HCT116 (cell line): ENCODE results near the gene SUDS3. TPM values are rescaled to one million over a fixed set of nuclear protein-coding genes. Genes with fewer than 3 reads are reported as not detected.

Experiments used
- ATAC-seq: fragments of 200-7000 bp; cut with Tn5 transposase; 2 replicates; pipeline ENCODE4 v1.9.1; 2020; ENCODE audit warnings: mild to moderate bottlenecking, moderate library complexity
- BruUV-seq: library from RNA; stranded (reverse); fragments of 400-500 nt; replicated peaks from 2 replicates; lab custom pipeline; 2021; lab: Mats Ljungman, UMichigan
- CTCF ChIA-PET: fragments of 300-600 bp; sonication (Branson Sonifier 250); formaldehyde crosslinking; loops from one replicate; lab custom pipeline; 2021; ENCODE audit warnings: antibody characterized with exemption; lab: Charles Lee
- POLR2A ChIA-PET: fragments of 300-600, 350-600 bp; sonication (Branson Sonifier 250); formaldehyde crosslinking; loops from one replicate; lab custom pipeline; 2021; ENCODE audit warnings: antibody characterized with exemption; lab: Charles Lee
- RAD21 ChIA-PET, 2 experiments: fragments of 300-600 bp; sonication (Branson Sonifier 250); formaldehyde crosslinking; loops; one replicate each; lab custom pipeline; 2023; ENCODE audit warnings: low total read pairs in 2 of 2; ENCODE audit not compliant: uncharacterized antibody in 2 of 2, unreplicated experiment in 2 of 2, low non-redundant PET in 1 of 2; lab: Charles Lee
- DNase-seq: peaks from one replicate; pipeline ENCODE4 v3.0.0-alpha.2; 2010; ENCODE audit warnings: low read depth, low spot score
- H2AFZ ChIP-seq: fragments of 200-600 bp; shearing (Covaris generic), sonication (generic); 2 replicates; pipeline ENCODE4 v1.6.1; 2017; ENCODE audit warnings: low read depth, mixed run types, mixed read lengths, antibody characterized with exemption, low read length; ENCODE audit not compliant: poor library complexity, severe bottlenecking
- H3K27ac ChIP-seq: 2 replicates; pipeline ENCODE4 v1.5.1; 2012; ENCODE audit warnings: low read depth, low read length
- H3K27me3 ChIP-seq: fragments of 200-600 bp; sonication (generic); 2 replicates; pipeline ENCODE4 v1.6.1; 2016; ENCODE audit warnings: mixed run types, low read length, mixed read lengths; ENCODE audit not compliant: insufficient read depth
- H3K36me3 ChIP-seq, 2 experiments: fragments of 200-500 bp in 1 of 2; fragments of 200-600 bp in 1 of 2; sonication (Bioruptor generic) in 1 of 2; sonication (generic) in 1 of 2; 2 replicates each; pipeline versions ENCODE4 v1.5.1 to v1.6.1; 2014 to 2016; ENCODE audit warnings: low read length in 2 of 2, inconsistent platforms in 1 of 2, mixed read lengths in 1 of 2, mixed run types in 1 of 2; ENCODE audit not compliant: insufficient read depth in 2 of 2, control insufficient read depth in 1 of 2
- H3K4me1 ChIP-seq, 2 experiments: fragments of 200-600 bp in 1 of 2; sonication (generic) in 1 of 2; 2 replicates each; pipeline versions ENCODE4 v1.5.1 to v1.6.1; 2012 to 2017; ENCODE audit warnings: low read length in 2 of 2, inconsistent platforms in 1 of 2, mild to moderate bottlenecking in 1 of 2, mixed read lengths in 1 of 2, mixed run types in 1 of 2, moderate library complexity in 1 of 2; ENCODE audit not compliant: insufficient read depth in 2 of 2, control insufficient read depth in 1 of 2
- H3K4me2 ChIP-seq: fragments of 200-600 bp; sonication (generic); 2 replicates; pipeline ENCODE4 v1.6.1; 2017; ENCODE audit warnings: mixed run types, low read length, mixed read lengths
- H3K4me3 ChIP-seq, 2 experiments: fragments of 200-600 bp in 1 of 2; sonication (generic) in 1 of 2; replicated peaks in 1 of 2; 2 replicates each; pipeline ENCODE4 v1.5.1; 2011 to 2016; ENCODE audit warnings: low read length in 2 of 2, control low read depth in 1 of 2, low read depth in 1 of 2, mild to moderate bottlenecking in 1 of 2, mixed read lengths in 1 of 2, mixed run types in 1 of 2
- H3K79me2 ChIP-seq: fragments of 200-600 bp; sonication (generic); 2 replicates; pipeline ENCODE4 v1.6.1; 2017; ENCODE audit warnings: mild to moderate bottlenecking, mixed run types, low read length, moderate library complexity, mixed read lengths; ENCODE audit not compliant: insufficient read depth
- H3K9ac ChIP-seq: fragments of 200-600 bp; sonication (generic); 2 replicates; pipeline ENCODE4 v1.6.1; 2016; ENCODE audit warnings: low read length, mixed read lengths
- H3K9me2 ChIP-seq: fragments of 200-600 bp; sonication (generic), shearing (Covaris generic); 2 replicates; pipeline ENCODE4 v1.6.1; 2017; ENCODE audit warnings: mixed run types, mild to moderate bottlenecking, moderate library complexity; ENCODE audit not compliant: insufficient read depth
- H3K9me3 ChIP-seq, 2 experiments: fragments of 200-500 bp in 1 of 2; fragments of 200-600 bp in 1 of 2; sonication (Bioruptor generic) in 1 of 2; sonication (generic) in 1 of 2; 2 replicates each; pipeline ENCODE4 v1.6.1; 2014 to 2017; ENCODE audit warnings: low read length in 2 of 2, mixed read lengths in 2 of 2, inconsistent platforms in 1 of 2, low read depth in 1 of 2, mild to moderate bottlenecking in 1 of 2, mixed run types in 1 of 2, moderate library complexity in 1 of 2; ENCODE audit not compliant: control insufficient read depth in 1 of 2, insufficient read depth in 1 of 2
- H4K20me1 ChIP-seq: fragments of 200-600 bp; sonication (generic), shearing (Covaris generic); 2 replicates; pipeline ENCODE4 v1.6.1; 2017; ENCODE audit warnings: mixed run types, mild to moderate bottlenecking, moderate library complexity; ENCODE audit not compliant: insufficient read depth
- EZH2 ChIP-seq: fragments of 200-600 bp; sonication (generic); IDR thresholded peaks from 2 replicates; pipeline ENCODE4 v1.6.1; 2017; ENCODE audit warnings: antibody characterized with exemption, mixed run types
- EZH2phosphoT487 ChIP-seq: fragments of 200-600 bp; IDR thresholded peaks from 2 replicates; pipeline ENCODE4 v1.6.1; 2018; ENCODE audit warnings: antibody characterized with exemption, borderline replicate concordance
- FOSL1 ChIP-seq: IDR thresholded peaks from 2 replicates; pipeline ENCODE4 v1.6.1; 2012; ENCODE audit warnings: low read depth
- SIN3A ChIP-seq: IDR thresholded peaks from 2 replicates; pipeline ENCODE4 v1.6.1; 2012; ENCODE audit warnings: low read depth
- ZFX ChIP-seq: fragments of 450-650 bp; IDR thresholded peaks from 2 replicates; pipeline ENCODE4 v1.6.1; 2017
- ZNF274 ChIP-seq: fragments of 200-500 bp; sonication (Bioruptor generic); IDR thresholded peaks from 2 replicates; pipeline ENCODE4 v1.6.1; 2014; ENCODE audit warnings: mild to moderate bottlenecking, low read depth, low read length, inconsistent platforms
- intact Hi-C: fragments of 100-400 bp; cut with micrococcal nuclease; formaldehyde crosslinking; loops from 2 replicates; pipeline ENCODE4 v1.10.0; 2022
- total RNA-seq: library from RNA; stranded (reverse); gene quantifications from one replicate; pipeline ENCODE4 v1.2.1, GENCODE V29; 2021; ENCODE audit not compliant: unreplicated experiment
- TF ChIP-seq, protein P1 (sequence below), 3 experiments: fragments of 200-600 bp in 1 of 3; sonication (generic) in 1 of 3; IDR thresholded peaks in 2 of 3; conservative IDR thresholded peaks in 1 of 3; 2 replicates each; pipeline ENCODE4 v1.5.1; 2012 to 2017; ENCODE audit warnings: low read depth in 2 of 3, low read length in 2 of 3, antibody characterized with exemption in 1 of 3, borderline replicate concordance in 1 of 3, control low read depth in 1 of 3, mild to moderate bottlenecking in 1 of 3, mixed read lengths in 1 of 3, mixed run types in 1 of 3, moderate library complexity in 1 of 3; ENCODE audit not compliant: insufficient read depth in 1 of 3
- TF ChIP-seq, protein P2 (sequence below): IDR thresholded peaks from 2 replicates; pipeline ENCODE4 v1.6.1; 2012; ENCODE audit warnings: low read depth

Gene SUDS3
- total RNA-seq, 1 experiment from 2014 or later = 32.3 TPM

DNA sequence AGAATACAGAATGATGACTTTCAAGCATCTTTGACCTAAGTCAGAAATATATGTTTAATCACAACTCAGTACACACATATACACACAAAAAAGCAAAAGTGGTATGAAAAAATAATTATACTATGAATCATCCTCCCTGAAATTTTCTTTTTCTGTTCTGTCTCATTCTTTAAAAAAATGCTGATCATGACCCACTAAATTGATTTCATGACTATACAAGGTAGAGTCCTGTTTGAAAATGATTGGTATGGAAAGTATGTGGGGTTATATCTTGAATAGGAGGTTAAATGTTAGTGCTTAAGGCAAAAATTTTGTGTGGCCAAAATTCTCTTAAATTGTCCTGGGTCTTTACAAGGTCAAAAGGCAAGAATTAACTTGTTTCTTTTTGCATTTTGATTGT, 80.4 kb downstream of the SUDS3 start:
- Histone ChIP-seq H3K9ac (no peak overlapping the region), H3K79me2 (no peaks in the 10 kb centered on the region), H3K36me3 (no peaks in the 10 kb centered on the region), H3K9me3 (no peaks in the 10 kb centered on the region), H4K20me1 (no peaks in the 10 kb centered on the region), H3K27ac (no peak overlapping the region), H2AFZ (no peak overlapping the region), H3K27me3 (peaks cover 5% of the 10 kb centered on the region; the same call in 1 of the 2 replicates), H3K4me2 (no peak overlapping the region), H3K9me2 (no peaks in the 10 kb centered on the region), H3K4me1 (no peaks in the 10 kb centered on the region), H3K4me3 (no peak overlapping the region)
- POLR2A ChIA-PET = no interaction called here
- no TSS peak for BruUV-seq
- RAD21 ChIA-PET = no interaction called here
- DNase-seq = no peak
- intact Hi-C loops = no loop called here
- no peak for ATAC-seq
- TF ChIP-seq EZH2phosphoT487 (no peak), SIN3A (no peak), ZNF274 (no peak), EZH2 (no peak), FOSL1 (no peak), ZFX (no peak)
- TF ChIP-seq, protein P1, sequence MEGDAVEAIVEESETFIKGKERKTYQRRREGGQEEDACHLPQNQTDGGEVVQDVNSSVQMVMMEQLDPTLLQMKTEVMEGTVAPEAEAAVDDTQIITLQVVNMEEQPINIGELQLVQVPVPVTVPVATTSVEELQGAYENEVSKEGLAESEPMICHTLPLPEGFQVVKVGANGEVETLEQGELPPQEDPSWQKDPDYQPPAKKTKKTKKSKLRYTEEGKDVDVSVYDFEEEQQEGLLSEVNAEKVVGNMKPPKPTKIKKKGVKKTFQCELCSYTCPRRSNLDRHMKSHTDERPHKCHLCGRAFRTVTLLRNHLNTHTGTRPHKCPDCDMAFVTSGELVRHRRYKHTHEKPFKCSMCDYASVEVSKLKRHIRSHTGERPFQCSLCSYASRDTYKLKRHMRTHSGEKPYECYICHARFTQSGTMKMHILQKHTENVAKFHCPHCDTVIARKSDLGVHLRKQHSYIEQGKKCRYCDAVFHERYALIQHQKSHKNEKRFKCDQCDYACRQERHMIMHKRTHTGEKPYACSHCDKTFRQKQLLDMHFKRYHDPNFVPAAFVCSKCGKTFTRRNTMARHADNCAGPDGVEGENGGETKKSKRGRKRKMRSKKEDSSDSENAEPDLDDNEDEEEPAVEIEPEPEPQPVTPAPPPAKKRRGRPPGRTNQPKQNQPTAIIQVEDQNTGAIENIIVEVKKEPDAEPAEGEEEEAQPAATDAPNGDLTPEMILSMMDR (IDR thresholded peaks at IDR 0.05 in 2 of 3, conservative IDR thresholded peaks at IDR 0.05 in 1 of 3; ENCODE audit: borderline replicate concordance in 1 of 3, insufficient read depth in 1 of 3, low read depth in 2 of 3, low read length in 2 of 3) = no peak
- TF ChIP-seq, protein P2, sequence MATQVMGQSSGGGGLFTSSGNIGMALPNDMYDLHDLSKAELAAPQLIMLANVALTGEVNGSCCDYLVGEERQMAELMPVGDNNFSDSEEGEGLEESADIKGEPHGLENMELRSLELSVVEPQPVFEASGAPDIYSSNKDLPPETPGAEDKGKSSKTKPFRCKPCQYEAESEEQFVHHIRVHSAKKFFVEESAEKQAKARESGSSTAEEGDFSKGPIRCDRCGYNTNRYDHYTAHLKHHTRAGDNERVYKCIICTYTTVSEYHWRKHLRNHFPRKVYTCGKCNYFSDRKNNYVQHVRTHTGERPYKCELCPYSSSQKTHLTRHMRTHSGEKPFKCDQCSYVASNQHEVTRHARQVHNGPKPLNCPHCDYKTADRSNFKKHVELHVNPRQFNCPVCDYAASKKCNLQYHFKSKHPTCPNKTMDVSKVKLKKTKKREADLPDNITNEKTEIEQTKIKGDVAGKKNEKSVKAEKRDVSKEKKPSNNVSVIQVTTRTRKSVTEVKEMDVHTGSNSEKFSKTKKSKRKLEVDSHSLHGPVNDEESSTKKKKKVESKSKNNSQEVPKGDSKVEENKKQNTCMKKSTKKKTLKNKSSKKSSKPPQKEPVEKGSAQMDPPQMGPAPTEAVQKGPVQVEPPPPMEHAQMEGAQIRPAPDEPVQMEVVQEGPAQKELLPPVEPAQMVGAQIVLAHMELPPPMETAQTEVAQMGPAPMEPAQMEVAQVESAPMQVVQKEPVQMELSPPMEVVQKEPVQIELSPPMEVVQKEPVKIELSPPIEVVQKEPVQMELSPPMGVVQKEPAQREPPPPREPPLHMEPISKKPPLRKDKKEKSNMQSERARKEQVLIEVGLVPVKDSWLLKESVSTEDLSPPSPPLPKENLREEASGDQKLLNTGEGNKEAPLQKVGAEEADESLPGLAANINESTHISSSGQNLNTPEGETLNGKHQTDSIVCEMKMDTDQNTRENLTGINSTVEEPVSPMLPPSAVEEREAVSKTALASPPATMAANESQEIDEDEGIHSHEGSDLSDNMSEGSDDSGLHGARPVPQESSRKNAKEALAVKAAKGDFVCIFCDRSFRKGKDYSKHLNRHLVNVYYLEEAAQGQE = no peak
- CTCF ChIA-PET = no interaction called here
